Mesendoderm (in vitro differentiated cells): ENCODE results near the gene MCTP2.
A peak's percentile ranks its signal among the peaks of the same experiment; 100 is the strongest.

Experiments
- DNase-seq: peaks from one replicate; pipeline ENCODE4 v3.0.0; 2013
- H2AK5ac ChIP-seq: 2 replicates; pipeline ENCODE4 v1.6.1; 2013; ENCODE audit warnings: low read length, inconsistent platforms
- H2BK120ac ChIP-seq: 2 replicates; pipeline ENCODE4 v1.6.1; 2013; ENCODE audit warnings: low read depth, mild to moderate bottlenecking, low read length, moderate library complexity, mixed read lengths
- H2BK15ac ChIP-seq: replicated peaks from 2 replicates; pipeline ENCODE4 v1.6.1; 2013; ENCODE audit warnings: low read depth, mild to moderate bottlenecking, moderate library complexity
- H2BK5ac ChIP-seq: 2 replicates; pipeline ENCODE4 v1.6.1; 2013; ENCODE audit warnings: low read length, inconsistent platforms
- H3K18ac ChIP-seq: 2 replicates; pipeline ENCODE4 v1.6.1; 2013; ENCODE audit warnings: mild to moderate bottlenecking, low read length, mixed read lengths
- H3K23ac ChIP-seq: one replicate; pipeline ENCODE4 v1.6.1; 2013; ENCODE audit warnings: low read length
- H3K27ac ChIP-seq: 2 replicates; pipeline ENCODE4 v1.5.1; 2013; ENCODE audit warnings: low read depth, mild to moderate bottlenecking, inconsistent platforms, low read length, moderate library complexity
- H3K27me3 ChIP-seq: 2 replicates; pipeline ENCODE4 v1.6.1; 2013; ENCODE audit warnings: low read length, control low read depth, mild to moderate bottlenecking, inconsistent platforms; ENCODE audit not compliant: insufficient read depth, poor library complexity
- H3K36me3 ChIP-seq: 2 replicates; pipeline ENCODE4 v1.6.1; 2013; ENCODE audit warnings: low read length, inconsistent platforms; ENCODE audit not compliant: control insufficient read depth, insufficient read depth
- H3K4ac ChIP-seq: one replicate; pipeline ENCODE4 v1.6.1; 2013; ENCODE audit warnings: low read depth, mild to moderate bottlenecking, low read length, moderate library complexity
- H3K4me1 ChIP-seq: 2 replicates; pipeline ENCODE4 v1.6.1; 2013; ENCODE audit warnings: low read depth, low read length, inconsistent platforms; ENCODE audit not compliant: control insufficient read depth
- H3K4me2 ChIP-seq: 2 replicates; pipeline ENCODE4 v1.6.1; 2013; ENCODE audit warnings: low read length
- H3K4me3 ChIP-seq: 2 replicates; pipeline ENCODE4 v1.5.1; 2013; ENCODE audit warnings: mild to moderate bottlenecking, low read length
- H3K56ac ChIP-seq: one replicate; pipeline ENCODE4 v1.6.1; 2013; ENCODE audit warnings: low read length
- H3K79me1 ChIP-seq: 2 replicates; pipeline ENCODE4 v1.6.1; 2013; ENCODE audit warnings: low read length, inconsistent platforms
- H3K79me2 ChIP-seq: 2 replicates; pipeline ENCODE4 v1.6.1; 2013; ENCODE audit warnings: mild to moderate bottlenecking, low read length; ENCODE audit not compliant: control insufficient read depth, insufficient read depth
- H3K9ac ChIP-seq: 2 replicates; pipeline ENCODE4 v1.6.1; 2013; ENCODE audit warnings: low read length, inconsistent platforms
- H4K5ac ChIP-seq: one replicate; pipeline ENCODE4 v1.6.1; 2013; ENCODE audit warnings: low read length
- H4K8ac ChIP-seq: one replicate; pipeline ENCODE4 v1.6.1; 2013; ENCODE audit warnings: low read depth, mild to moderate bottlenecking, control low read depth, low read length, moderate library complexity
- WGBS: extraction: QIAGEN DNeasy Blood & Tissue Kit; methylation state at CpG from one replicate; pipeline ENCODE4 v1.1.7; 2013; ENCODE audit warnings: low lambda C conversion rate, missing lambda C conversion rate; ENCODE audit not compliant: insufficient coverage; ENCODE audit errors: extremely low coverage; 5-methylcytosine and 5-hydroxymethylcytosine counted together

MCTP2 gene

DNA sequence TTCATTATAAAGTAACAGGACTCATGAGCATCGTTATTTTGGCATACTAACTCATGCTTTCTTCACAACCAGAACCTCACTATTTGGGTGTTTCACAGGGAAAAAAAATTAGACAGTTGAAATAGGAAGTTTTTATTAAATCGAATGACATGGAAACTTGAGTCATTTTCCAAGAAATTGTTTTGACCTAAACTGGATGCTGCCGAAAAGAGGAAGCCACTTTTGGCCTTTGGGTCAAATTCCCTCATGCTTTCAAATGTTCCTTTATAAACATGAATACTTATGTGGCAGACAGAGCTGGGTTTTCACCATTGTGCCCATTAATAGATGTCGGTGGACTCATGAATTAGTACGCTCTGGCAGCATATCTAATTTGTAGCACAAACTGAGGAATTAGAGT lies 224.9 kb downstream of the MCTP2 start:
- no peak overlapping the region for H3K56ac ChIP-seq

DNA sequence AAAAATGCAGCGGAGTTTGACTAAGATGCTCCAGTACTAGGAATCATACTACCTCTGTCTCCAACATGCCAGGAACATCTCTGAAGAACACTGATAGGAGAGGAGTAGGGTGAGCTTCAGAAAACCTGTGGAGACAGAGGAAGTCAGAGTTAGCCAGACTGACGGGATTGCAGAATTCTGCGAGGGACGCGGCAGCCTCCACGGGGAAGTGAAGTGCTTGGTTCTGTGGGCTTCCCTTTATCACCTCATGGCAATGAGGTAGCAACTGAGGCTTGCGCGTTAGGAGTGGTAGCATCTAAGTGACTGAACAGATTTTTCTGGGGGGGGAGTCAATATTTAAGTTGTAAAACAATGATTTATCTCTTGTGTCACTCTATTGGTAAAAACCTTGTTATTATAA lies 226.3 kb downstream of the MCTP2 start:
- H3K79me1 ChIP-seq, result no peaks in the 10 kb centered on the region
- H3K9ac ChIP-seq, result no peak overlapping the region
- no peak overlapping the region for H3K18ac ChIP-seq
- H3K4me2 ChIP-seq, result no peak overlapping the region
- no peak overlapping the region for H2BK5ac ChIP-seq
- H3K4ac ChIP-seq, result no peak overlapping the region
- no peak overlapping the region for H3K4me3 ChIP-seq
- H3K4me1 ChIP-seq, result no peaks in the 10 kb centered on the region
- no peaks in the 10 kb centered on the region for H3K79me2 ChIP-seq
- no peak for DNase-seq
- no peak overlapping the region for H4K8ac ChIP-seq
- H3K27ac ChIP-seq, result no peak overlapping the region
- H3K56ac ChIP-seq, result no peak overlapping the region
- no peak overlapping the region for H4K5ac ChIP-seq
- H3K23ac ChIP-seq, result no peak overlapping the region
- no peak overlapping the region for H2BK15ac ChIP-seq
- H2BK120ac ChIP-seq, result no peak overlapping the region
- H3K27me3 ChIP-seq, result no peaks in the 10 kb centered on the region
- H3K36me3 ChIP-seq, result no peaks in the 10 kb centered on the region
- no CpG with 5 or more reads among the region's 8 CpGs for WGBS
- H2AK5ac ChIP-seq, result no peak overlapping the region

More for the DNA sequence above, 224.9 kb downstream of the MCTP2 start:
- no peak overlapping the region for H3K4me2 ChIP-seq
- H2AK5ac ChIP-seq, result no peak overlapping the region
- H2BK5ac ChIP-seq, result no peak overlapping the region
- no peak overlapping the region for H3K27ac ChIP-seq
- no peak overlapping the region for H3K23ac ChIP-seq
- H3K4ac ChIP-seq, result no peak overlapping the region
- H3K4me3 ChIP-seq, result no peak overlapping the region
- H3K79me1 ChIP-seq, result no peaks in the 10 kb centered on the region
- no peak overlapping the region for H4K5ac ChIP-seq
- no peak overlapping the region for H3K18ac ChIP-seq
- H3K79me2 ChIP-seq, result no peaks in the 10 kb centered on the region
- H3K27me3 ChIP-seq, result no peaks in the 10 kb centered on the region
- no peaks in the 10 kb centered on the region for H3K36me3 ChIP-seq
- DNase-seq, result no peak
- no peak overlapping the region for H4K8ac ChIP-seq
- H2BK120ac ChIP-seq, result no peak overlapping the region
- no peak overlapping the region for H2BK15ac ChIP-seq
- WGBS, result no CpG with 5 or more reads among the region's 5 CpGs
- no peaks in the 10 kb centered on the region for H3K4me1 ChIP-seq
- no peak overlapping the region for H3K9ac ChIP-seq

DNA sequence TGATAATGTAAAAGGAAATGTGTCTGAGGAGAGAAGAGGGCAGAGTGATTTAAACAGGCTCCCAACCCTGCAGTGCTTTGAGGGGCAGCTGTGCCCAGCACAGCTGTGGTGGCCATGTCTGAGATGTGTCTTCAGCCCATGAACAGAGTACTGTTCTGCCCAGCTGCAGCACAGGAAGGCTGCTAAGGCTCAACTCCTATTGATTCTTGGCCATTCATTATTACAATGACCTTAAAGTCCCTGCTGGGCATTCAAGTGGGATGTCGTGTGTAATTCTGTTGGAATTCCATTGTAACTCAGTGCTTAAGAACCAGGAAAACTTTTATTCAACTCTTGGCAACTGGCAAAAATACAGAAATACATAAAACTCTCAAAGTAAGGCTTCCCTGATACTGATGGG lies 229.3 kb downstream of the MCTP2 start:
- no peak overlapping the region for H2BK15ac ChIP-seq
- H3K4me2 ChIP-seq, result no peak overlapping the region
- no peak overlapping the region for H4K8ac ChIP-seq
- H2BK5ac ChIP-seq, result no peak overlapping the region
- H3K79me1 ChIP-seq, result no peaks in the 10 kb centered on the region
- H3K4me3 ChIP-seq, result no peak overlapping the region
- H3K18ac ChIP-seq, result no peak overlapping the region
- H3K56ac ChIP-seq, result no peak overlapping the region
- no CpG with 5 or more reads among the region's 1 CpG for WGBS
- H3K36me3 ChIP-seq, result no peaks in the 10 kb centered on the region
- H4K5ac ChIP-seq, result no peak overlapping the region
- no peak overlapping the region for H3K9ac ChIP-seq
- no peak overlapping the region for H2AK5ac ChIP-seq
- no peaks in the 10 kb centered on the region for H3K27me3 ChIP-seq
- no peak for DNase-seq
- no peak overlapping the region for H3K4ac ChIP-seq
- H3K79me2 ChIP-seq, result no peaks in the 10 kb centered on the region
- no peak overlapping the region for H3K23ac ChIP-seq
- no peak overlapping the region for H2BK120ac ChIP-seq
- no peaks in the 10 kb centered on the region for H3K4me1 ChIP-seq
- no peak overlapping the region for H3K27ac ChIP-seq

DNA sequence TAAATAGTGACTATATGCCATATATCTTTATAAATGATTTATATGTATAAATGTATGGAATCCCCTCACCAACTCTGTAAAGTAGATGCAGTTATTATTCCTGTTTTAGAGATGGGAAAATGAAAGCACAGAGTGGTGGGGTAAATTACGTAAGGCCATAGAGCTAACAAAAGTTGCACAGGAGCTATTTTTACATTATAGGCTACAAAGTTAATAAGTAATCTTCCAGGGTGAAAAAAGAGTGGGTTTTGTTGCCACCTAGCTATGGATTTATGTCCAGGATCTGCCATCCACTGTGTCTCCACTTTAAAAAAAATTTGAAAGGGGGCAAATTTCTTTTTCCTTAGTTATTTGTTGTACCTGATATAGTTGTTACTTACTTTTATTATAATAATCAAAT lies 235.7 kb downstream of the MCTP2 start:
- Histone ChIP-seq H3K23ac (no peak overlapping the region), H2BK5ac (no peak overlapping the region)
- no CpG with 5 or more reads among the region's 1 CpG for WGBS

DNA sequence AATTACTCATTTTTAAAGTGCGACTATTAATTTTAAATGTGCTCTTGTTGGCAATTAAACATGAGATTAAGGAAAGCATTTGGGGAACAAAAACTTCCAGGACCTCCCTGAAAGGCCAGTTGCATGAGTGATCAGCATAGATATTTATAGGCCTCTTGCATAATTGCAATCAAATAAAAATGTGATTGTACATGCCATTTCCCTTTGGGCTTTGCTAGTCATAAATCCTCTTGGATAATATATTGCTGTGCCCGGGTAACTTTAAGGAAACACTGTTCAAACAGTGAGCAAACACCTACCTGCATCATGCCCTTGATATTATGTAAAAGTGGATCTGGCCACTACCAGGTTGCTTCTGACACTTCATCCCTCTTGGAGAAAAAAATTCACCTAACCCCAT lies 239.1 kb downstream of the MCTP2 start:
- Histone ChIP-seq H3K79me1 (no peaks in the 10 kb centered on the region), H3K18ac (no peak overlapping the region), H3K4me3 (no peak overlapping the region), H2BK15ac (no peak overlapping the region), H3K23ac (no peak overlapping the region), H2AK5ac (no peak overlapping the region), H2BK5ac (no peak overlapping the region), H4K5ac (no peak overlapping the region), H4K8ac (no peak overlapping the region), H3K4me1 (no peaks in the 10 kb centered on the region), H3K36me3 (no peaks in the 10 kb centered on the region), H3K4me2 (no peak overlapping the region), H2BK120ac (no peak overlapping the region), H3K79me2 (no peaks in the 10 kb centered on the region), H3K56ac (no peak overlapping the region), H3K9ac (no peak overlapping the region), H3K4ac (no peak overlapping the region), H3K27me3 (no peaks in the 10 kb centered on the region), H3K27ac (no peak overlapping the region)
- no CpG with 5 or more reads among the region's 2 CpGs for WGBS
- DNase-seq, result no peak

More for the DNA sequence above, 235.7 kb downstream of the MCTP2 start:
- Histone ChIP-seq H3K9ac (no peak overlapping the region), H2BK15ac (no peak overlapping the region), H3K4me1 (no peaks in the 10 kb centered on the region), H3K27me3 (no peaks in the 10 kb centered on the region), H2BK120ac (no peak overlapping the region), H4K8ac (no peak overlapping the region), H3K56ac (no peak overlapping the region), H3K79me1 (no peaks in the 10 kb centered on the region), H4K5ac (no peak overlapping the region), H3K27ac (no peak overlapping the region), H3K4ac (no peak overlapping the region), H3K79me2 (no peaks in the 10 kb centered on the region), H3K18ac (no peak overlapping the region), H2AK5ac (no peak overlapping the region), H3K36me3 (no peaks in the 10 kb centered on the region), H3K4me2 (no peak overlapping the region), H3K4me3 (no peak overlapping the region)
- DNase-seq, result no peak

DNA sequence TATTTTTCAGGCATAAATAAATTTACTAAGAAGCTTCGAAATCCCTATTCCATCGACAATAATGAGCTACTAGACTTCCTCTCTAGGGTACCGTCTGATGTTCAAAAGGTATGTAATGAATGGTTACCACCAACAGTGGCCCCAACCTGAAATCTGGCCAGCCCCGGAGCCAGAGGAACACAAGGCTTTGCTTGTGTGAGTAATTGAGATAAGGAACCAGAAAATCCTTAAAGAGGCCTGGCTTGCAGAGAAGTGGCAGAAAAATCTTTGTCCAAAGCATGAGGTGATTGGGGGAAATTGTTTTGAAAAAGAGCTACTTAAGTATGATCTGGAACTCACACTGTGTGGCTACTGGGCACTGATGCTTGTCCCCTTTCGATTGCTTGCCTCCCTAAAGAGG lies 245.3 kb downstream of the MCTP2 start:
- no peak overlapping the region for H2BK5ac ChIP-seq
- WGBS, result no CpG with 5 or more reads among the region's 5 CpGs

More for the DNA sequence above, 245.3 kb downstream of the MCTP2 start:
- Histone ChIP-seq H3K27me3 (no peaks in the 10 kb centered on the region), H3K4me2 (no peak overlapping the region), H3K23ac (no peak overlapping the region), H3K36me3 (no peaks in the 10 kb centered on the region), H3K79me2 (no peaks in the 10 kb centered on the region), H2BK120ac (no peak overlapping the region), H3K79me1 (no peaks in the 10 kb centered on the region), H3K18ac (no peak overlapping the region), H3K27ac (no peak overlapping the region), H2AK5ac (no peak overlapping the region), H3K56ac (no peak overlapping the region), H2BK15ac (no peak overlapping the region), H3K9ac (no peak overlapping the region), H4K8ac (no peak overlapping the region), H3K4me3 (no peak overlapping the region), H3K4me1 (peaks cover 3% of the 10 kb centered on the region), H4K5ac (no peak overlapping the region), H3K4ac (no peak overlapping the region)
- DNase-seq, result peak; percentile 58
